T-helper 1 cell treated with Interleukin-12 subunit alpha and Interleukin-12 subunit beta and Interleukin-4 antibody, amounts not matched to agents 30 μg/mL and 1 μg/mL, for 36 hours (primary cell): Measurements from ENCODE around the gene TRIP11.

Source experiments
- H3K27ac Mint-ChIP-seq: one replicate; pipeline ENCODE4 v1.8.0; 2021; ENCODE audit warnings: mild to moderate bottlenecking, mixed read lengths
- H3K27me3 Mint-ChIP-seq: one replicate; pipeline ENCODE4 v1.8.0; 2021; ENCODE audit warnings: low read depth, mixed read lengths
- H3K36me3 Mint-ChIP-seq: one replicate; pipeline ENCODE4 v1.8.0; 2021; ENCODE audit warnings: low read depth, mixed read lengths
- H3K4me1 Mint-ChIP-seq: one replicate; pipeline ENCODE4 v1.8.0; 2021; ENCODE audit warnings: low read depth, mixed read lengths
- H3K4me3 Mint-ChIP-seq: one replicate; pipeline ENCODE4 v1.8.0; 2021; ENCODE audit warnings: mild to moderate bottlenecking, moderate library complexity, mixed read lengths
- H3K9me3 Mint-ChIP-seq: one replicate; pipeline ENCODE4 v1.8.0; 2021; ENCODE audit warnings: mixed read lengths

Gene TRIP11

GRCh38 chr14:91955168-91955567 lies 84.7 kb downstream of the TRIP11 start:
- no peak overlapping the region for H3K27ac Mint-ChIP-seq
- no peaks in the 10 kb centered on the region for H3K9me3 Mint-ChIP-seq
- peaks cover 7% of the 10 kb centered on the region for H3K27me3 Mint-ChIP-seq
- no peaks in the 10 kb centered on the region for H3K4me1 Mint-ChIP-seq
- H3K36me3 Mint-ChIP-seq: no peaks in the 10 kb centered on the region
- H3K4me3 Mint-ChIP-seq: no peak overlapping the region

DNA sequence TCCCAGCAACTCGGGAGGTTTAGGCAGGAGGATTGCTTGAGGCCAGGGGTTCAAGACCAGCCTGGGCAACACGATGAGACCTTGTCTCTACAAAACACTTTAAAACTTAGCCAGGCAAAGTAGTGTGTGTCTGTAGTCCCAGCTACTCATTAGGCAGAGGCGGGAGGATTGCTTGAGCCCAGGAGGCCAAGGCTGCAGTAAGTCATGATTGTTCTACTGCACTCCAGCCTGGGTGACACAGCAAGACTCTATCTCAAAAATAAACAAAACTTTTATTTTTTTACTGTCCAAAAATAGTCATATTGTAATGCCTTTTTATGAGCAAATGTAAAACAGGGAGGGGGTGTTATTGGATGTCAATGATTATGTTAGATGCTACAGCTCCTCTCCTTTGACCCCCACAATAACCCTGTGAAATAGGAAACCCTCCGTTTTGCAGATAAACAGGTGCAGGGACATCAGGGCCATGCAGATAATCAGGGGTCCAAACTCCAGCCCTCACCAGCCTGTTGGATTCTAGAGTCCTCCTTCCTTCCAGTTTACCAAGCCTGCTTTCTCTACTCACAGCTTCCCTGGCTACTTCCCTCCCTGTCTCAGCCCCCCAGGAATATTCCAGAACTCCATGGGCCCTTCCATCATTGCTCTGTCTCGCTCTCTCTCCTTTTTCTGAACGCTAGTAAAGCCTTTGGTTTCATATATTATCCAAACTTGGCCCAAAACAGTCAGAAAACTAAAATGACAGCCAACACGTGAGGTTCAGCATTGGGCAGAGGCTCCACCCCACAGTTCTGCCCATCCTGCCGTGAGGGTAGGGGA lies 86.5 kb downstream of the TRIP11 start:
- Mint-ChIP-seq H3K4me1 (no peaks in the 10 kb centered on the region), H3K9me3 (no peaks in the 10 kb centered on the region), H3K36me3 (no peaks in the 10 kb centered on the region), H3K27ac (no peak overlapping the region), H3K27me3 (peaks cover 22% of the 10 kb centered on the region), H3K4me3 (no peak overlapping the region)

DNA sequence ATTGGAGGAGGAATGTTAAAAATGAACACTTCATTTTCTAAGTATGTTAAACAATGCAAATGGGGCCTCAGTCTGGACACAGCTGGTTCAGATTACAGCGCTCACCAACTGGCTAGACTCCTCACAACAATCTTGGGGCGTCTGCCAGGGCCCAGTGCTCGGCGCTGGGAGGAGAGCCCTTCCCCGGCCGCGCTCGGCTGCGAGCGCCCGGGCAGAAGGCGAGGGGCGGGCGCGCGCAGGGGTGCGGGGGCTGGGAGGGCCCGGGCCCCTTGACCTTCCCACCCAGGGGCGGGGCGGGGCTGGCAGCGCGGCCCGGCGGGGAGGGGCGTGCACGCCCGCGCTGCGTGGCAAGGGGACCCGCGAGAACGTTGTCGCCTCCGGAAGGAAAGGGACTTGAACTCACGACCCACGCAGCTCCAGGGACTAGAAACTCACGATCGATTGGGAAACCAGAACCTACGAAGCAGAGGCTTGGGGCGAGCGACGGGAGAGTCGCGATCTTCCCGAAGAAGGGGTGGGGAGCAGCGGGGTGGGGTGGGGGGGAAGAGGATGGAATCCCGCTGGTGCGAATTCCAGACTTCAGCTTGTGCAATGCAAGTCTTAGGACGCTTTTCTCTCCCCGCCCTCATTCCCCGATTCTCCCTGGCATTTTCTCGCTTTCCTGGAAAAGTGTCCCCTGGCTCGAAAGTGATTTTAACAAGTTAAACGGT lies 92.2 kb downstream of the TRIP11 start, which contains the start of gene FBLN5:
Gene FBLN5, minus strand, starts transcription at position 220 of the 710 bp plus-strand sequence. CDS start 465 bp downstream, outside the sequence.
- Mint-ChIP-seq H3K4me1 (peaks cover 10% of the 10 kb centered on the region), H3K36me3 (no peaks in the 10 kb centered on the region), H3K27me3 (peaks cover 59% of the 10 kb centered on the region), H3K9me3 (no peaks in the 10 kb centered on the region), H3K4me3 (peak within 1 kb of the TSS; percentile 81), H3K27ac (no peak within 1 kb of the TSS)

DNA sequence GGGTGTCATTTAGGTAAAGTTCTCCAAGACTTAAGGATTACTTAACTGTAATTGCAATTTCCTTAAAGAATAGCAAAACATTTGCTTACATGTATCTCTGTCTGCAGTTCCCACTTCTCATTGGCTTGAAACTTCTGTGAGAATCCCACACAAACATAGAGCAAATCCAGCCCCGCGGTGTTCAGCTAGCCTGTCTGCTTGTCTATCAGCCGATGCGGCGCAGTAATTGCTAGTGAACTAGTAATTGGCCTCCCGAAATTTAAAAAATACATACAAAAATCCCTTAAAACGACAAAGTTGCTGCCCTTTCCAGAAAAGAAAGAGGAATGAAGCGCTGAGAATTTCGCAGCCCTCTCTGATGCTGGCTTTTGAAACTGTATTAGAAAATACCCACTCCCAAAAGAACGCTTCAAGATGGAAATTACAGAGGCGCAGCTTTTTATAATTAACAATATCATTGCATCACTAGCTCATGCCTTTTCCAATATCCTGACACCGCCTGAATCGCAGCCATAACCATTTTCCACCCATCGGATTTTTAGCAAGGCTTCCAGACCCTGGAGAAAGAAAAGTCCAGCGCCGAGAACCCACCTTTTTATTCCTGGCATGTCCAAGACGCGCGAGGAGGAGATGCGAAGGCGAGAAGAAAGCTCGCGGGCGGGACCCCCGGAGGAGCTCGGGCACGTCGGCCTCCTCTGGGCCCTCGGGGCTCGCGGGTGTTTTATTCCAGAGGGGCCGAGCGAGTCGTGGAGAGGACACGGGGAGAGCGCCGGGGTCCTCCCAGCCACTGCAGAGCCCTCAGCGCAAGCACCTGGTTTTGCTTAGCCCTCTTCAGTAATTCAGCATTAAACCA lies 93.0 kb downstream of the TRIP11 start:
- no peaks in the 10 kb centered on the region for H3K36me3 Mint-ChIP-seq

DNA sequence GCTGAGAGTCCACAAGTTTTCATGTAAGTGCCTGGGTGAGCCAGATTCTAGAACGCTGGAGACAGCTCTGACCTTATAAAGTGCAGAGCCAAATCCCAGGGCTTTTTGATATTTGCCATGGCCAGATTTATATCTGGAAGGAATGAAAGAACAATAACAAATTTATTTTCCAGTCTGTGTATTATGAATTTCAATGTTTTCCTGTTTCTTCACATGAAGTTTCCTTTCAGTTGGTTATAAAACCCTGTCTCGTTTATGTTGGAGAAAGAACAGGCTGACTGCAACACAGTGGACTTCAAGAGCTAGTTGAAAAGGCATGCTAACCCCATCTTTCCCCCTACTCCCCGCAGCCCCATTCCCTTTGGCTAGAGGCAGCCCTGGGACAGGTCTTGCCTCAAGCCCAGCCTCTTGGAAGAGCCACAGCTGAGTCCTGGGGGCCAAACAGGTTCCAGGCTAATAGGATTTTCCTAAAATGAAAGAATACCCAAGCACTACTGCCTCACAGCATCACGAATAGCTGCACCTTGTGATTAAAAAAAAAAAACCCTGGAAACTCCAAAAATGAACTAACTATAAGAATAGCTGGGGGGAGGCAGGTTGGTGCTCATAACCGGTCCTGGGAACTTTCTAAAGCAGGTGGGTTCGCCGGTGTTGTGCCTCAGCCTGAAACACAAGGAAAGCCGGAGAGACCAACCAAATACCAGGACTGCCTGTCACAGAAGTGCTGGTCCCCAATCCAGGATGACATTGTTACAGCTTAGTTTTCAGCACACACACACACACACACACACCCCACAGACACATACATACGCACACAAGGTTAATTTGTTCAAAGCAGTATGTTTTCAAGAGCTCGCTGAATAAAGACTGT lies 93.9 kb downstream of the TRIP11 start:
- Mint-ChIP-seq H3K36me3 (no peaks in the 10 kb centered on the region), H3K9me3 (no peaks in the 10 kb centered on the region), H3K4me1 (peaks cover 10% of the 10 kb centered on the region), H3K4me3 (no peak overlapping the region), H3K27me3 (peaks cover 59% of the 10 kb centered on the region), H3K27ac (no peak overlapping the region)

More for the DNA sequence above, 93.0 kb downstream of the TRIP11 start:
- H3K4me1 Mint-ChIP-seq: peaks cover 10% of the 10 kb centered on the region
- no peaks in the 10 kb centered on the region for H3K9me3 Mint-ChIP-seq
- H3K27me3 Mint-ChIP-seq: peaks cover 59% of the 10 kb centered on the region
- no peak overlapping the region for H3K27ac Mint-ChIP-seq
- H3K4me3 Mint-ChIP-seq: peak overlapping the region; percentile 81

GRCh38 chr14:91942946-91943345 lies 96.9 kb downstream of the TRIP11 start:
- Mint-ChIP-seq H3K4me3 (no peak overlapping the region), H3K4me1 (peaks cover 7% of the 10 kb centered on the region), H3K27me3 (peaks cover 33% of the 10 kb centered on the region), H3K36me3 (no peaks in the 10 kb centered on the region), H3K9me3 (no peaks in the 10 kb centered on the region), H3K27ac (no peak overlapping the region)

- no peaks in the 10 kb centered on the region for H3K36me3 Mint-ChIP-seq
- no peaks in the 10 kb centered on the region for H3K9me3 Mint-ChIP-seq
- peaks cover 7% of the 10 kb centered on the region for H3K4me1 Mint-ChIP-seq
- H3K4me3 Mint-ChIP-seq: no peak overlapping the region
- H3K27ac Mint-ChIP-seq: no peak overlapping the region
- H3K27me3 Mint-ChIP-seq: peaks cover 30% of the 10 kb centered on the region
Measured at GRCh38 chr14:91942128-91942527, 97.7 kb downstream of the TRIP11 start.

DNA sequence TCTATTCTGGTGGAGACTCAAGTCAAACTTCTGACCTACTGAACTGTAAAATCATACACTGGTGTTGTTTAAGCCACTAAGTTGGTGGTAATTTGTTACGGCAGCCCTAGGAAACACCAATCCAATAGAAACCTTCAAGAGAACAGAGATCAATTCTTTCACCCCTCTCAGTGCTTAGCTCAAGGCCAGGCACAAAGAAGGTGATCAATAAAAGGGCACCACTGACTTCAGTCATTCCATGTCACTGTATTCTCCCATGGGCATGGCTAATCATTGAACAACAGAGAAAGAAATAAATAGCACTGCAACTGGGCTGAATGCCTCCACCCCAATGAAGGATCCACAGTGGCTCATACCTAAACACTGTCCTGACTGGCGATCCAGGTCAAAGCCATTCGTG lies 99.7 kb downstream of the TRIP11 start:
- Mint-ChIP-seq H3K27me3 (peaks cover 12% of the 10 kb centered on the region), H3K27ac (no peak overlapping the region), H3K4me1 (peaks cover 3% of the 10 kb centered on the region), H3K36me3 (no peaks in the 10 kb centered on the region), H3K9me3 (no peaks in the 10 kb centered on the region), H3K4me3 (no peak overlapping the region)

- H3K9me3 Mint-ChIP-seq: no peaks in the 10 kb centered on the region
- H3K4me1 Mint-ChIP-seq: no peaks in the 10 kb centered on the region
- H3K36me3 Mint-ChIP-seq: no peaks in the 10 kb centered on the region
- no peak overlapping the region for H3K27ac Mint-ChIP-seq
- no peak overlapping the region for H3K4me3 Mint-ChIP-seq
- peaks cover 4% of the 10 kb centered on the region for H3K27me3 Mint-ChIP-seq
Measured at GRCh38 chr14:91935586-91935985, 104.3 kb downstream of the TRIP11 start.

- Mint-ChIP-seq H3K27ac (no peak overlapping the region), H3K9me3 (no peaks in the 10 kb centered on the region), H3K4me1 (no peaks in the 10 kb centered on the region), H3K4me3 (no peak overlapping the region), H3K36me3 (no peaks in the 10 kb centered on the region), H3K27me3 (peaks cover 4% of the 10 kb centered on the region)
Measured at GRCh38 chr14:91934554-91935285, 105.1 kb downstream of the TRIP11 start.

DNA sequence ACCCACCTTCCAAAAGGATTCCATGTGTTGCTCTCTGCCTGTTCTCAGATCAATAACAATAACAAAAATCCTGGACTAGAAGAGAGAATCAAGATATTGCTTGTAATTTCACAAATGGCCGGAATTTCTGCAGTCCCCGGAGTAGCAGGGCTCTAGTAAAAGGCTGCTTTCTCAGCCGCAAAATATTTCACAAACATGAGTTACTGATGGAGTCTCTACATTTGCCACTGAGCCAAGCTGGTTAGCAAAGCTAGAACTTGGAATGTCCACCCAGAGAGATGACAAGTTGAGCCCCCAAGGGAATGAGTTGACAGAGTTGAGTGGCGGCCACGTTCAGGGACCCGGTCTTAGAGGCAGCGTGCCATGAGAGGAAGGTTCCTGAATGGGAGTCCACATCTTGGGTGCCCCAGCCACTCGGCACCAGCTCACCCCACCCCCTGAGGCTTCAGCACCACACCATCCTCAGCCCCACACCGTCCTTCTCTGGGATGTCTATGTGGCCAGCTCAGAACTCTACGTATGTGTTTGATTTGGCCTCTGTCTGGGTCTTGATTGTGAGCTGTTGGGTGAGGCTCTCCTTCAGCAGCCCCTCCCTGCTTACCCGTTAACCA lies 108.3 kb downstream of the TRIP11 start:
- H3K36me3 Mint-ChIP-seq: no peaks in the 10 kb centered on the region
- H3K27ac Mint-ChIP-seq: no peak overlapping the region
- no peaks in the 10 kb centered on the region for H3K9me3 Mint-ChIP-seq
- H3K4me1 Mint-ChIP-seq: no peaks in the 10 kb centered on the region
- H3K4me3 Mint-ChIP-seq: no peak overlapping the region
- H3K27me3 Mint-ChIP-seq: peaks cover 4% of the 10 kb centered on the region

- peaks cover 3% of the 10 kb centered on the region for H3K27me3 Mint-ChIP-seq
- no peaks in the 10 kb centered on the region for H3K4me1 Mint-ChIP-seq
- no peaks in the 10 kb centered on the region for H3K9me3 Mint-ChIP-seq
- H3K4me3 Mint-ChIP-seq: no peak overlapping the region
- H3K27ac Mint-ChIP-seq: no peak overlapping the region
- no peaks in the 10 kb centered on the region for H3K36me3 Mint-ChIP-seq
Measured at GRCh38 chr14:91929700-91930099, 110.2 kb downstream of the TRIP11 start.

- Mint-ChIP-seq H3K9me3 (no peaks in the 10 kb centered on the region), H3K4me1 (no peaks in the 10 kb centered on the region), H3K27me3 (peaks cover 3% of the 10 kb centered on the region), H3K36me3 (no peaks in the 10 kb centered on the region), H3K4me3 (no peak overlapping the region), H3K27ac (no peak overlapping the region)
Measured at GRCh38 chr14:91927800-91928199, 112.1 kb downstream of the TRIP11 start.
